Measurements from ENCODE around the gene DBH. TPM values are rescaled to one million over a fixed set of nuclear protein-coding genes. Genes with fewer than 3 reads are reported as not detected.

DBH gene
- total RNA-seq, 2 donors from 2014 or later, result not detected

GRCh38 chr9:133693703-133694529, 57.8 kb downstream of the DBH start:
- WGBS, 2 donors, result 85 to 94% methylated on average over 3 to 28 of the region's 32 CpGs

DNA sequence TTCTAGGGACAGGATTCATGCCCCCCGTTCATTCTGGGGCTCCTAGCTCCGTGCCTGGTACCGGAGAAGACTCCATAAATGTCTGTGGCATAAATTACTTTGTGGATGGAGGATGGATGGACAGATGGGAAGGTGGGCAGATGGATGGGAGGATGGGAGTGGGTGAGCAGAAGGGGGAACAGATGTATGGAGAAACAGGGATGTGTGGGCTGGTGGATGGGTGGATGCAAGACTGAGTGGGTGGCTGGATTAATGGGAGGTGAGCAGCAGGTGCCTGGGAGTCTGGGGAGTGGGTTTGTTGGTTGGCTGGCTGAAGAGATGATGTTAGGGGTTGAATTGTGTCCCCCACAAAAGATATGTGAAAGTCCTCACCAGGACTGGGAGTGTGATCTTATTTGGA, 58.5 kb downstream of the DBH start:
- DNase-seq, result no peak
- Histone ChIP-seq H3K4me1 (no peaks in the 10 kb centered on the region), H3K4me3 (no peak overlapping the region), H3K27ac (no peak overlapping the region), H3K9me3 (no peaks in the 10 kb centered on the region), H3K36me3 (replicated peaks in 1 of 2; ENCODE audit: insufficient read depth in 1 of 2, low read depth in 2 of 2) (peaks cover 0 to 7% of the 10 kb centered on the region in 2 donors), H3K27me3 (no peaks in the 10 kb centered on the region)
- ATAC-seq, result no peak
- no peak for TF ChIP-seq POLR2A (IDR thresholded peaks at IDR 0.05)
- TF ChIP-seq CTCF (IDR thresholded peaks at IDR 0.05), result no peak
- 56 to 72% methylated on average over 3 of the region's 3 CpGs for WGBS, 2 donors
- intact Hi-C loops (cut with DNase I), result no loop called here

More at GRCh38 chr9:133693703-133694529, 57.8 kb downstream of the DBH start:
- H3K27ac ChIP-seq, result no peak overlapping the region
- no peak for TF ChIP-seq POLR2A (IDR thresholded peaks at IDR 0.05)
- TF ChIP-seq CTCF (IDR thresholded peaks at IDR 0.05), result no peak
- intact Hi-C loops (cut with DNase I), result no loop called here
- H3K27me3 ChIP-seq, result no peaks in the 10 kb centered on the region
- ATAC-seq, result no peak
- H3K4me1 ChIP-seq, result no peaks in the 10 kb centered on the region
- DNase-seq, result no peak
- H3K9me3 ChIP-seq, result no peaks in the 10 kb centered on the region
- no peak overlapping the region for H3K4me3 ChIP-seq
- H3K36me3 ChIP-seq (replicated peaks in 1 of 2; ENCODE audit: insufficient read depth in 1 of 2, low read depth in 2 of 2), result peaks cover 0 to 9% of the 10 kb centered on the region in 2 donors

DNA sequence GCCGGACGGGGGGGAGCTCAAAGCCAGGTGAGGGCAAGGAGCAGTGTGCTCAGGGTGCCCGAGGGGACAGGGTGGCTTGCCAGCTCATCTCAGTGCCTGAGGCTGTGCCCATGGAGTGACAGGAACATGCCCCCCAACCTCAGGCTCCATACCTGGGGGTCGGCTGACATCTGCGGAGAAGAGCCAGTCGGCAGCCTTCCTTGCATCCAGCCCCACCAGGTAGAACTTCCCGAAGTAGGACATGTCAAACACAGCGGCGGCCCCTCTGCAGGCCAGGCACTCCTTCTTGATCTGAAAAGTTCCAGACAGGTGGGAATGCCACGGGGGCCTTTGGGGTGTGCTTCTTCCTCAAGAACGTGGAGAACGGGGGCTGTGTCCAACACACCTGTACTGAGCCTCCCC, 59.9 kb downstream of the DBH start:
- TF ChIP-seq CTCF (IDR thresholded peaks at IDR 0.05) (no peak), POLR2A (IDR thresholded peaks at IDR 0.05) (no peak)
- Histone ChIP-seq H3K9me3 (no peaks in the 10 kb centered on the region), H3K4me1 (no peaks in the 10 kb centered on the region), H3K36me3 (replicated peaks in 1 of 2; ENCODE audit: insufficient read depth in 1 of 2, low read depth in 2 of 2) (peaks cover 0 to 7% of the 10 kb centered on the region in 2 donors), H3K27ac (no peak overlapping the region), H3K27me3 (no peaks in the 10 kb centered on the region), H3K4me3 (no peak overlapping the region)
- DNase-seq (no peak), ATAC-seq (no peak)
- intact Hi-C loops (cut with DNase I), result no loop called here
- 82 to 88% methylated on average over 10 to 12 of the region's 12 CpGs for WGBS, 2 donors

- Histone ChIP-seq H3K9me3 (no peaks in the 10 kb centered on the region), H3K4me1 (no peaks in the 10 kb centered on the region), H3K4me3 (no peak overlapping the region), H3K27me3 (no peaks in the 10 kb centered on the region), H3K36me3 (replicated peaks in 1 of 2; ENCODE audit: insufficient read depth in 1 of 2, low read depth in 2 of 2) (peaks cover 0 to 2% of the 10 kb centered on the region in 2 donors), H3K27ac (no peak overlapping the region)
- intact Hi-C loops (cut with DNase I), result no loop called here
- DNase-seq (no peak), ATAC-seq (no peak)
- WGBS, 2 donors, result 96 to 97% methylated on average over 6 of the region's 6 CpGs
- TF ChIP-seq CTCF (IDR thresholded peaks at IDR 0.05) (no peak), POLR2A (IDR thresholded peaks at IDR 0.05) (no peak)
These were observed 63.4 kb downstream of the DBH start for GRCh38 chr9:133699546-133699945.

All from body of pancreas (tissue), 4 donors.